Caco-2 (cell line): ENCODE results near the gene PDGFD. TPM values are rescaled to one million over a fixed set of nuclear protein-coding genes. Genes with fewer than 3 reads are reported as not detected.

Experiments
- BruUV-seq: library from RNA; stranded (reverse); fragments of 400-500 nt; replicated peaks from 2 replicates; lab custom pipeline; 2021; lab: Mats Ljungman, UMichigan
- CTCF ChIA-PET: fragments of 300-600 bp; sonication (Branson Sonifier 250); formaldehyde crosslinking; loops from one replicate; lab custom pipeline; 2022; ENCODE audit warnings: antibody characterized with exemption; lab: Charles Lee
- POLR2A ChIA-PET: fragments of 300-600 bp; sonication (Branson Sonifier 250); formaldehyde crosslinking; loops from one replicate; lab custom pipeline; 2022; ENCODE audit warnings: antibody characterized with exemption; lab: Charles Lee
- DNase-seq, 2 experiments: peaks; one replicate each; pipeline versions ENCODE4 v3.0.0 to v3.0.0-alpha.2; 2020 to 2022
- H3K27me3 ChIP-seq: replicated peaks from 2 replicates; pipeline ENCODE4 v1.6.0; 2011; ENCODE audit warnings: low read length; ENCODE audit not compliant: control insufficient read depth, insufficient read depth
- H3K36me3 ChIP-seq: 2 replicates; pipeline ENCODE4 v1.5.1; 2011; ENCODE audit warnings: low read length; ENCODE audit not compliant: control insufficient read depth, insufficient read depth
- H3K4me1 ChIP-seq: fragments of 250-450 bp; sonication (Bioruptor Pico); 2 replicates; pipeline ENCODE4 v1.5.1; 2020; ENCODE audit warnings: mild to moderate bottlenecking
- H3K4me3 ChIP-seq: 2 replicates; pipeline ENCODE4 v1.5.1; 2011; ENCODE audit warnings: low read depth, mild to moderate bottlenecking, control low read depth, low read length
- H3K9me3 ChIP-seq: fragments of 250-450 bp; sonication (Bioruptor Pico); 2 replicates; pipeline ENCODE4 v1.5.1; 2020; ENCODE audit warnings: mild to moderate bottlenecking, moderate library complexity
- H3K27ac Mint-ChIP-seq: one replicate; pipeline ENCODE4 v1.8.0; 2022; ENCODE audit warnings: mixed read lengths; ENCODE audit not compliant: unreplicated experiment
- H3K27me3 Mint-ChIP-seq: one replicate; pipeline ENCODE4 v1.8.0; 2022; ENCODE audit warnings: mixed read lengths; ENCODE audit not compliant: insufficient read depth, unreplicated experiment
- H3K36me3 Mint-ChIP-seq: one replicate; pipeline ENCODE4 v1.8.0; 2022; ENCODE audit warnings: mild to moderate bottlenecking, mixed read lengths; ENCODE audit not compliant: insufficient read depth, unreplicated experiment
- H3K4me1 Mint-ChIP-seq: one replicate; pipeline ENCODE4 v1.8.0; 2022; ENCODE audit warnings: low read depth, mixed read lengths; ENCODE audit not compliant: unreplicated experiment
- H3K4me3 Mint-ChIP-seq: one replicate; pipeline ENCODE4 v1.8.0; 2022; ENCODE audit warnings: mild to moderate bottlenecking, moderate library complexity, mixed read lengths; ENCODE audit not compliant: unreplicated experiment
- H3K9me3 Mint-ChIP-seq: one replicate; pipeline ENCODE4 v1.8.0; 2022; ENCODE audit warnings: mixed read lengths; ENCODE audit not compliant: unreplicated experiment
- intact Hi-C: fragments of 100-400 bp; cut with micrococcal nuclease; formaldehyde crosslinking; loops from one replicate; pipeline ENCODE4 v1.10.0; 2022; ENCODE audit not compliant: unreplicated experiment
- total RNA-seq: library from RNA; stranded (reverse); gene quantifications from 2 replicates; pipeline ENCODE4 v1.2.3, GENCODE V29; 2022
- TF ChIP-seq, protein P1 (sequence below), 2 experiments: fragments of 200-600 bp in 1 of 2; IDR thresholded peaks; 1 replicate in 1 of 2; 2 replicates in 1 of 2; pipeline versions ENCODE4 v1.5.1 to v1.8.0; 2011 to 2022; ENCODE audit warnings: antibody characterized with exemption in 1 of 2, control low read depth in 1 of 2, inconsistent platforms in 1 of 2, low read depth in 1 of 2, low read length in 1 of 2, mild to moderate bottlenecking in 1 of 2, moderate library complexity in 1 of 2; ENCODE audit not compliant: insufficient read depth in 1 of 2, severe bottlenecking in 1 of 2, unreplicated experiment in 1 of 2

Gene PDGFD
- total RNA-seq, 1 experiment from 2014 or later, result not detected

DNA sequence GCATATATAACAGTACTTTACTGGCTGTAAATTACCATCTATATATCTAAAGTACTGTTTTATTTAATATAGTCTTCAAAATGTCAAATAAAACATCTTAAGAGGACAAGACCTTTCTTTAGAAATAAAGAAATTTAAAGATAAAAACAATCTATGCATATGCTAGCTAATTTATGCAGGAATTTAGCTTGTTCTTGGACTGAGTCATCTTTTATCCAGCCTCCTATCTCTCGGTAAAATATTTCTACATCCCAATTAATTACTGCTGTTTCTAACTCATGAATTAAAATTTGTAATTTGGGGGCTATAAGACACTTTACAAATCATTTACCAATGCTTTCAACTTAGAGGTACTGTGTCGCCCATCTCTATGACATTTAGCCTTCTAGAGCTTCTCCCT is 200.3 kb downstream of the PDGFD start:
- ChIA-PET CTCF (no interaction called here), POLR2A (no interaction called here)
- no peak overlapping the region for H3K4me3 ChIP-seq
- DNase-seq, result no peak
- Mint-ChIP-seq H3K9me3 (no peaks in the 10 kb centered on the region), H3K27ac (no peak overlapping the region), H3K4me1 (no peaks in the 10 kb centered on the region), H3K27me3 (peaks cover 8% of the 10 kb centered on the region), H3K4me3 (no peak overlapping the region), H3K36me3 (no peaks in the 10 kb centered on the region)
- H3K4me1 ChIP-seq, result no peaks in the 10 kb centered on the region
- 0 out of 2 replicates have a peak, but pooled peaks cover under 1% of the 10 kb centered on the region for H3K9me3 ChIP-seq
- no peaks in the 10 kb centered on the region for H3K27me3 ChIP-seq
- no peaks in the 10 kb centered on the region for H3K36me3 ChIP-seq
- TF ChIP-seq, protein P1, sequence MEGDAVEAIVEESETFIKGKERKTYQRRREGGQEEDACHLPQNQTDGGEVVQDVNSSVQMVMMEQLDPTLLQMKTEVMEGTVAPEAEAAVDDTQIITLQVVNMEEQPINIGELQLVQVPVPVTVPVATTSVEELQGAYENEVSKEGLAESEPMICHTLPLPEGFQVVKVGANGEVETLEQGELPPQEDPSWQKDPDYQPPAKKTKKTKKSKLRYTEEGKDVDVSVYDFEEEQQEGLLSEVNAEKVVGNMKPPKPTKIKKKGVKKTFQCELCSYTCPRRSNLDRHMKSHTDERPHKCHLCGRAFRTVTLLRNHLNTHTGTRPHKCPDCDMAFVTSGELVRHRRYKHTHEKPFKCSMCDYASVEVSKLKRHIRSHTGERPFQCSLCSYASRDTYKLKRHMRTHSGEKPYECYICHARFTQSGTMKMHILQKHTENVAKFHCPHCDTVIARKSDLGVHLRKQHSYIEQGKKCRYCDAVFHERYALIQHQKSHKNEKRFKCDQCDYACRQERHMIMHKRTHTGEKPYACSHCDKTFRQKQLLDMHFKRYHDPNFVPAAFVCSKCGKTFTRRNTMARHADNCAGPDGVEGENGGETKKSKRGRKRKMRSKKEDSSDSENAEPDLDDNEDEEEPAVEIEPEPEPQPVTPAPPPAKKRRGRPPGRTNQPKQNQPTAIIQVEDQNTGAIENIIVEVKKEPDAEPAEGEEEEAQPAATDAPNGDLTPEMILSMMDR (IDR thresholded peaks at IDR 0.05; ENCODE audit: insufficient read depth in 1 of 2, low read depth in 1 of 2, low read length in 1 of 2, severe bottlenecking in 1 of 2, unreplicated experiment in 1 of 2), result no peak
- intact Hi-C loops, result no loop called here
- no TSS peak for BruUV-seq

GRCh38 chr11:103961010-103961409 is 202.9 kb downstream of the PDGFD start:
- Mint-ChIP-seq H3K4me3 (no peak overlapping the region), H3K9me3 (peaks cover 10% of the 10 kb centered on the region), H3K36me3 (no peaks in the 10 kb centered on the region), H3K4me1 (no peaks in the 10 kb centered on the region), H3K27ac (no peak overlapping the region), H3K27me3 (no peaks in the 10 kb centered on the region)
- H3K9me3 ChIP-seq, result 0 out of 2 replicates have a peak, but pooled peaks cover 3% of the 10 kb centered on the region
- BruUV-seq, result no TSS peak
- H3K36me3 ChIP-seq, result no peaks in the 10 kb centered on the region
- DNase-seq, result no peak
- POLR2A ChIA-PET, result no interaction called here
- intact Hi-C loops, result no loop called here
- CTCF ChIA-PET, result no interaction called here
- TF ChIP-seq, protein P1 (IDR thresholded peaks at IDR 0.05; ENCODE audit: insufficient read depth in 1 of 2, low read depth in 1 of 2, low read length in 1 of 2, severe bottlenecking in 1 of 2, unreplicated experiment in 1 of 2), result no peak
- no peaks in the 10 kb centered on the region for H3K27me3 ChIP-seq
- H3K4me1 ChIP-seq, result no peaks in the 10 kb centered on the region
- no peak overlapping the region for H3K4me3 ChIP-seq

- DNase-seq, result no peak
- no peak overlapping the region for H3K4me3 Mint-ChIP-seq
- no peaks in the 10 kb centered on the region for H3K27me3 Mint-ChIP-seq
- no TSS peak for BruUV-seq
- Histone ChIP-seq H3K36me3 (no peaks in the 10 kb centered on the region), H3K4me3 (no peak overlapping the region), H3K9me3 (0 out of 2 replicates have a peak, but pooled peaks cover 3% of the 10 kb centered on the region), H3K4me1 (no peaks in the 10 kb centered on the region), H3K27me3 (no peaks in the 10 kb centered on the region)
- CTCF ChIA-PET, result no interaction called here
- POLR2A ChIA-PET, result no interaction called here
- H3K36me3 Mint-ChIP-seq, result no peaks in the 10 kb centered on the region
- H3K4me1 Mint-ChIP-seq, result no peaks in the 10 kb centered on the region
- H3K27ac Mint-ChIP-seq, result no peak overlapping the region
- intact Hi-C loops, result no loop called here
- TF ChIP-seq, protein P1 (IDR thresholded peaks at IDR 0.05; ENCODE audit: insufficient read depth in 1 of 2, low read depth in 1 of 2, low read length in 1 of 2, severe bottlenecking in 1 of 2, unreplicated experiment in 1 of 2), result no peak
- peaks cover 10% of the 10 kb centered on the region for H3K9me3 Mint-ChIP-seq
Observed at GRCh38 chr11:103960108-103960507, 203.8 kb downstream of the PDGFD start.
